K562 (cell line): ENCODE data around the gene FXYD1. TPM values are rescaled to one million over a fixed set of nuclear protein-coding genes. Genes with fewer than 3 reads are reported as not detected.

Experiments
- CBX2 ChIP-seq: fragments of 200-600 bp; sonication (generic); IDR thresholded peaks from one replicate; pipeline ENCODE4 v1.6.1; 2012; ENCODE audit warnings: mild to moderate bottlenecking, low read length, inconsistent platforms; ENCODE audit not compliant: insufficient read depth, poor library complexity, severe bottlenecking
- CBX5 ChIP-seq: IDR thresholded peaks from 2 replicates; pipeline ENCODE4 v1.6.1; 2014; ENCODE audit warnings: low read depth, borderline replicate concordance
- CSDE1 ChIP-seq, 2 experiments: fragments of 450-650 bp; IDR thresholded peaks; 2 replicates each; pipeline ENCODE4 v1.6.1; 2016; ENCODE audit warnings: mild to moderate bottlenecking in 1 of 2
- HDAC2 ChIP-seq: fragments of 450-650 bp; IDR thresholded peaks from 2 replicates; pipeline ENCODE4 v1.6.1; 2016; ENCODE audit warnings: mild to moderate bottlenecking
- KLF16 ChIP-seq: IDR thresholded peaks from 2 replicates; pipeline ENCODE4 v1.6.1; 2016; ENCODE audit warnings: antibody characterized with exemption
- MLX ChIP-seq, 2 experiments: fragments of 450-650 bp in 1 of 2; sonication (generic) in 1 of 2; formaldehyde crosslinking; conservative IDR thresholded peaks; 2 replicates each; pipeline versions ENCODE4 v1.4.0 to v1.8.1; 2020 to 2022; ENCODE audit warnings: mild to moderate bottlenecking in 1 of 2, missing genetic modification reagents in 1 of 2
- NKRF ChIP-seq: fragments of 450-650 bp; IDR thresholded peaks from 2 replicates; pipeline ENCODE4 v1.6.1; 2016; ENCODE audit warnings: borderline replicate concordance
- RBM17 ChIP-seq: fragments of 200-400 bp; formaldehyde crosslinking; IDR thresholded peaks from 2 replicates; pipeline ENCODE4 v1.6.1; 2017; ENCODE audit warnings: low read depth, mild to moderate bottlenecking, low read length, borderline replicate concordance
- SAFB2 ChIP-seq: fragments of 200-400 bp; formaldehyde crosslinking; IDR thresholded peaks from 2 replicates; pipeline ENCODE4 v1.6.1; 2018; ENCODE audit warnings: borderline replicate concordance, low read length, low read depth, moderate library complexity; ENCODE audit not compliant: severe bottlenecking
- SMARCB1 ChIP-seq: IDR thresholded peaks from 2 replicates; pipeline ENCODE4 v1.6.1; 2011; ENCODE audit warnings: improper control_type of control experiment, low read depth; ENCODE audit not compliant: insufficient read length
- TCF15 ChIP-seq: fragments of 250-450 bp; sonication (Bioruptor Pico); IDR thresholded peaks from 2 replicates; pipeline ENCODE4 v1.8.0; 2022; ENCODE audit warnings: moderate library complexity, mild to moderate bottlenecking, inconsistent platforms
- TFAP4 ChIP-seq: sonication (generic); formaldehyde crosslinking; IDR thresholded peaks from 2 replicates; pipeline ENCODE4 v1.8.0; 2022; ENCODE audit warnings: missing genetic modification reagents, mild to moderate bottlenecking, moderate library complexity, borderline replicate concordance
- UBTF ChIP-seq, 2 experiments: IDR thresholded peaks; 2 replicates each; pipeline ENCODE4 v1.6.1; 2012; ENCODE audit warnings: improper control_type of control experiment in 2 of 2, low read depth in 2 of 2, low read length in 2 of 2, borderline replicate concordance in 1 of 2
- XRCC4 ChIP-seq: IDR thresholded peaks from one replicate; pipeline ENCODE4 v1.6.1; 2011; ENCODE audit not compliant: insufficient read depth, insufficient read length; ENCODE audit errors: extremely low read depth
- ZBTB5 ChIP-seq: fragments of 450-650 bp; IDR thresholded peaks from 2 replicates; pipeline ENCODE4 v1.6.1; 2017; ENCODE audit warnings: antibody characterized with exemption
- ZFP30 ChIP-seq: fragments of 250-450 bp; sonication (Bioruptor Pico); IDR thresholded peaks from 2 replicates; pipeline ENCODE4 v1.8.0; 2022; ENCODE audit warnings: moderate library complexity, mild to moderate bottlenecking, inconsistent platforms, borderline replicate concordance
- ZNF134 ChIP-seq: fragments of 250-450 bp; sonication (Bioruptor Pico); conservative IDR thresholded peaks from 2 replicates; pipeline ENCODE4 v1.4.0; 2020
- ZNF174 ChIP-seq: fragments of 250-450 bp; sonication (Bioruptor Pico); IDR thresholded peaks from 2 replicates; pipeline ENCODE4 v1.4.0; 2020; ENCODE audit warnings: mild to moderate bottlenecking
- ZNF586 ChIP-seq: fragments of 450-650 bp; formaldehyde crosslinking; conservative IDR thresholded peaks from 2 replicates; pipeline ENCODE4 v1.4.0; 2020; ENCODE audit warnings: mild to moderate bottlenecking, moderate library complexity
- polyA plus RNA-seq, 8 experiments: library from polyadenylated mRNA; depleted of rRNA in 4 of 8; stranded (reverse) in 5 of 8; unstranded in 3 of 8; fragments of >200 nt; fragmentation: Nextera tagmentation in 2 of 8; fragmentation: Illumina TruSeq in 1 of 8; extraction: Ambion mirVana in 2 of 8; extraction: Trizol in 1 of 8; gene quantifications; 2 replicates each; pipeline versions ENCODE4 v1.2.1 to v1.2.3, GENCODE V29; 2011 to 2014; ENCODE audit warnings: inconsistent platforms in 1 of 8, missing spikeins in 1 of 8
- total RNA-seq, 7 experiments: library from RNA; depleted of rRNA in 6 of 7; stranded (reverse); fragments of >200 nt in 6 of 7; fragmentation: Illumina TruSeq in 2 of 7; extraction: Trizol in 2 of 7; gene quantifications; 2 replicates each; pipeline versions ENCODE4 v1.2.1 to v1.2.3, GENCODE V29; 2011 to 2021; ENCODE audit warnings: low replicate concordance in 1 of 7

Gene FXYD1
- total and polyA plus RNA-seq, 9 of the 15 experiments (the other 6 are each of a cell fraction or from before 2014, with no cell fraction given) = 0.40 to 3.2 (median 1.8) TPM; not detected in 3

GRCh38 chr19:35135389-35135909, 3.2 kb upstream of the FXYD1 start (continued):
- TF ChIP-seq HDAC2 (peak; percentile 77; the same call in 1 of the 2 replicates), SMARCB1 (no peak), ZNF134 (no peak), KLF16 (peak; percentile 25; the same call in 1 of the 2 replicates), MLX (CRISPR knock-in tag; conservative IDR thresholded peaks at IDR 0.05) (no peak), CBX5 (no peak), RBM17 (no peak), UBTF (IDR thresholded peaks at IDR 0.05; ENCODE audit: borderline replicate concordance in 1 of 2, low read depth in 2 of 2, low read length in 2 of 2) (no peak), ZNF174 (no peak), CBX2 (no peak), SAFB2 (no peak), TCF15 (CRISPR knock-in tag) (no peak), NKRF (peak; percentile 32; the same call in 1 of the 2 replicates), TFAP4 (CRISPR knock-in tag) (peak; percentile 85), ZFP30 (CRISPR knock-in tag) (no peak), CSDE1 (IDR thresholded peaks at IDR 0.05) (0 out of 4 replicates have a peak, but pooled peaks of 1 of the 2 experiments have one; percentile 41), ZNF586 (CRISPR knock-in tag) (no peak), XRCC4 (no peak), ZBTB5 (no peak)
